ENCODE results near the gene CYP2S1.
"Not testable (repeated sequence)": the region's sequence is repeated elsewhere in the genome, so short reads cannot be mapped to it uniquely, and the experiment has no call there.

The CYP2S1 gene

DNA sequence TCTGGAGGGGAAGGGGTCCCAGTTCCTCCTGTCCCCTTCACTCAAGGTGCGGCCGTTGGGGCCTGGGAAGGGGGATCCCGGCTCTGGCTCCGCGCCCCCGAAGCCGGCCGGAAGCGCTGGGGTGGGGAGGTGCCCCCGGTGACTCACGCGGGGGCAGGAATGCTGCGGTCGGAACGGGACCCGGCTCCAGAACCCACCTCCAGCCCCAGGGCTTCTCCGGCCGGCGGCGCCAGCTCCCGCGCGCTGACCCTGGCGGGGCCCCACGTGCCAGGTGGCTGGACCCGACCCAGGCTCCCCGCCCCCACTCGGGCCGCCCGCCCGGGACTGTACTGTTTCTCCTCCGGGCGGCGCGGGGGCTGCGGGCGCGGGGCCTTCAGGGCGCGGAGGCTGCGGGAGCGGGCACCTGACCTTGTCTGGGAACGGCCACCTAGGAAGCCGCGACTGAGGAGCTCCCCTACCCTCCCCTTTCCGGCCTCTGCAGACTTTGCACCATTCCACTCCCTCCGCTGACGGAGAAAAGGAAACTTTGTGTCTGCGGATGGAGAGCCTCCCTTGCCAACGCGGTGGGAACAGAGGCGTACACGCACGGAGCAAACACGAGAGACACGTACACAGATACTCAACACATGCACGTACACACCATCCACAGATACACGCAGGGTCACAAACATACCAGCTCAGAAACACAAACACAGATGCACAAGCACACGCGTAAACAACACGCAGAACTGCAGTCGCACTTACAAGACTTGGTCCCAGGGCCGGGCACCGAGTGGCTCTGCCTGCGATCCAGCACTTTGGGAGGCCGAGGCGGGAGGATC is 33.2 kb downstream of the CYP2S1 start:
- peak in 1 of 2 experiments; percentile 29 for DNase-seq (ENCODE audit: low read depth in 2 of 2)

GRCh38 chr19:41226874-41227390 is 33.9 kb downstream of the CYP2S1 start:
- no peak for DNase-seq (ENCODE audit: low read depth in 2 of 2)

GRCh38 chr19:41228486-41228885 is 35.5 kb downstream of the CYP2S1 start:
- no peak for DNase-seq (ENCODE audit: low read depth in 2 of 2)

DNA sequence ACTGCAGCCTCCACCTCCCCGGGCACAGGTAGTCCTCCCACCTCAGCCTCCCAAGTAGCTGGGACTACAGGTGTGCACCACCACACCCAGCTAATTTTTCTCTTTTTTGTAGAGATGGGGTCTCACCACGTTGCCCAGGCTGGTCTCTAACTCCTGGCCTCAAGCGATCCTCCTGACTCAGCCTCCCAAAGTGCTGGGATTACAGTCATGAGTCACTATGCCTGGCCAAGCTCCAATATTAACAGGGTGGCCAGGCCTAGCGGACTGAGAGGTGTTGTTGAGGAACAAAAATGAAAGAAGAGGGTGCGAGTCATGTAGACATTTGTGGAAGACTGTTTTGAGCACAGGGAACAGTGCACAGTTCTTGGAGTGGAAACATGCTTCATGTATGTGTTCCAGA is 36.3 kb downstream of the CYP2S1 start:
- not testable (repeated sequence) for DNase-seq (ENCODE audit: low read depth in 2 of 2)

- DNase-seq (ENCODE audit: low read depth in 2 of 2) = no peak
Observed at GRCh38 chr19:41230067-41230857, 37.2 kb downstream of the CYP2S1 start.

GRCh38 chr19:41232686-41233085 is 39.7 kb downstream of the CYP2S1 start:
- DNase-seq (ENCODE audit: low read depth in 2 of 2) = no peak

DNA sequence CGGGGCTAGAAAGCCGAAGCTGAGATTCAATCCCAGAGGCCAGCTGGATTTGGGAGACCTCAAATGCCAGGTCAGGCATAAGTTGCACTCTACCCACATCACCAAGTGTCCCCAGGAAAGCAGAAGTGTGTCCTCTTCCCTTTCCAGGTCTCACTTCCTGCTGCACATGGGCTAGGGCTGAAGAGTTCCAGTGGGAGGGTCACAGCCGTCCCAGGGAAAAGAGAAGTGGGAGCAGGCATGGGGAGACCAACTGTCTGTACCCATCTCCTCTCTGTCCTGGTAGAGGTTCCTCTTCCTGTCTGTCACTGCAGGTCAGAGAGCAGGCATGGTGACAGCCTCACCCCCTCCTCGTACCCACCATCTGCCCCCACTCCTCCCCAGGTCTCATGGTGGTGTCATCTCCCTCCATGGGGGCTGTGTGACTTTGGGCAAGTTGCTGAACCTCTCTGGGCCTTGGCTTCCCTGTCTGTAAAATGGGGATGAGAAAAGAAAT is 40.8 kb downstream of the CYP2S1 start:
- DNase-seq (ENCODE audit: low read depth in 2 of 2) = no peak

DNA sequence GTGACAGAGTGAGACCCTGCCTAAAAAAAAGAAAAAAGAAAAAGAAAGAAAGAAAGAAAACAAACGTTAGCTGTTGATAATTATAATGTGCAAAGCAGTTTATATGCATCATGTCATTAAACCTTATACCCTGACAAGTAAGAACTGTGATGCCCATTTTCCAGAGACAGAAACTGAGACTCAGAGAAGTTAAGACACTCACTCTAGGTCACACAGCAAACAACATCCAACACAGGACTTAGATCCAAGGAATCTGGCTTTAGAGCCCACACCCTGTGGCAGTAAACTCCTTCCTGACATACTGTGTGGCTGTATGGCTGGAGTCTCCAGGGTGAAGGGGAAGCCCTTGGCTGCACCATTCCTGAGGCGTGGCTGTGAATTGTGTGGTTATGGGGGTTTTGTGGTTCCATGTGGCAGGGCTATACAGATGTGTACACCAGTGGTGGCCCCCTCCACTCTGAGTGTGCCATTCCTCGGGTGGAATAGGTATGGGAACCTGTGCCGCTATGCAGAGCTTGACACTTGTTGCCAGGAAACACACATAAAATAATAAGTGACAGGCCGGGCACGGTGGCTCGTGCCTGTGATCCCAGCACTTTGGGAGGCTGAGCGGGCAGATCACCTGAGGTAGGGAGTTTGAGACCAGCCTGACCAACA is 41.6 kb downstream of the CYP2S1 start:
- no peak for DNase-seq (ENCODE audit: low read depth in 2 of 2)

GRCh38 chr19:41235480-41235879 is 42.5 kb downstream of the CYP2S1 start:
- DNase-seq (ENCODE audit: low read depth in 2 of 2) = no peak

GRCh38 chr19:41238244-41238643 is 45.2 kb downstream of the CYP2S1 start:
- no peak for DNase-seq (ENCODE audit: low read depth in 2 of 2)

- no peak for DNase-seq (ENCODE audit: low read depth in 2 of 2)
Observed at GRCh38 chr19:41239363-41239762, 46.3 kb downstream of the CYP2S1 start.

DNA sequence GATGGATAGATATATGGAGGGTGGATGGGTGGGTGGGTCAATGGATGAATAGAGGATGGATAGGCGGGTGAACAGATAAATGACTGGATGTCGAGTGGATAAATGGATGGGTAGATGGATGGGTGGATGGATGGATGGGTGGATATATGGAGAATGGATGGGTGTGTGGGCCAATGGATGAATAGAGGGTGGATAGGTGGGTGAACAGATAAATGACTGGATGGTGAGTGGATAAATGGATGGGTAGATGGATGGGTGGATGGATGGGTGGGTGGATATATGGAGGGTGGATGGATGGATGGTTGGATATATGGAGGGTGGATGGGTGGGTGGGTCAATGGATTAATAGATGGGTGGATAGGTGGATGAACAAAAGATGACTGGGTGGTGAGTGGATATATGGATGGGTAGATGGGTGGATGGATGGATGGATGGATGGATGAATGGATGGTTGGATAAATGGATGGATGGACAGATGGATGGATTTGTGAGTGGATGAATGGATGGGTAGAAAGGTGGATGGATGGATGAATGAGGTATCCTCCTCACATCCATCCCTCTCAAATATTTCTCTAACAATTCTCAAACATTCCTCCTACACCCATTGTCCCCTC is 47.0 kb downstream of the CYP2S1 start:
- DNase-seq (ENCODE audit: low read depth in 2 of 2) = no peak

DNA sequence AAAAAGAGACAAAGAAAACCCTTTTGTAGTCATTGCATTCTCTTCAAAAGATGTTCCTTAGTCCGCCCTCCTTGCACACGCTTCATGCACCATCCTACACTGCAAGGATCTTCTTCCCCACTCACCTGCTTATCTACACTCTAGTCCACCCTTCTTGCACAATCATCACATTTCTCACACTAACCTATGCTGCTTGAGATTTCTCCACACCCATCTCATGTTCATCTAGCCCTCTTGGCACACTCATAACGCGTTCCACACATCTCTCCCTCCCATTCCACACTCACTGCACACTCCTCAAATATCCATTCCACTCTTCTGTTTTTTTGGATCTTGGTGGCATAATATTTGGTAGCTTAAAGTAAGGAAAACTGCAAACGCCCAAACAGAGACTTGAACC is 48.8 kb downstream of the CYP2S1 start:
- DNase-seq (ENCODE audit: low read depth in 2 of 2) = no peak

- no peak for DNase-seq (ENCODE audit: low read depth in 2 of 2)
Observed at GRCh38 chr19:41244117-41244516, 51.1 kb downstream of the CYP2S1 start.

GRCh38 chr19:41245843-41246242 is 52.8 kb downstream of the CYP2S1 start:
- no peak for DNase-seq (ENCODE audit: low read depth in 2 of 2)

GRCh38 chr19:41248895-41249294 is 55.9 kb downstream of the CYP2S1 start:
- DNase-seq (ENCODE audit: low read depth in 2 of 2) = no peak

- no peak for DNase-seq (ENCODE audit: low read depth in 2 of 2)
Observed at GRCh38 chr19:41249707-41250423, 56.8 kb downstream of the CYP2S1 start.

GRCh38 chr19:41253660-41254059 is 60.6 kb downstream of the CYP2S1 start:
- DNase-seq (ENCODE audit: low read depth in 2 of 2) = no peak

GRCh38 chr19:41255171-41255570 is 62.2 kb downstream of the CYP2S1 start:
- no peak for DNase-seq (ENCODE audit: low read depth in 2 of 2)
